Epithelial cell of proximal tubule (primary cell): ENCODE data around the gene ATAD1. TPM values are rescaled to one million over a fixed set of nuclear protein-coding genes. Genes with fewer than 3 reads are reported as not detected.

Experiments used
- DNase-seq: peaks from one replicate; pipeline ENCODE4 v3.0.0-alpha.2; 2011; ENCODE audit warnings: low read depth
- H3K4me3 ChIP-seq: 2 replicates; pipeline ENCODE4 v1.5.1; 2011; ENCODE audit warnings: low read depth, mild to moderate bottlenecking, low read length
- CTCF ChIP-seq: conservative IDR thresholded peaks from 2 replicates; pipeline ENCODE4 v1.5.1; 2012; ENCODE audit warnings: low read depth, mild to moderate bottlenecking, low read length
- total RNA-seq: library from RNA; depleted of rRNA; stranded (reverse); fragments of >200 nt; gene quantifications from 2 replicates; pipeline ENCODE4 v1.2.3, GENCODE V29; 2015

The ATAD1 gene
- total RNA-seq, 1 donor from 2014 or later, result 24.8 TPM

- TF ChIP-seq CTCF, result no peak
- DNase-seq, result no peak
- H3K4me3 ChIP-seq, result no peak overlapping the region
These were observed 41.7 kb downstream of the ATAD1 start for GRCh38 chr10:87776328-87776727.

DNA sequence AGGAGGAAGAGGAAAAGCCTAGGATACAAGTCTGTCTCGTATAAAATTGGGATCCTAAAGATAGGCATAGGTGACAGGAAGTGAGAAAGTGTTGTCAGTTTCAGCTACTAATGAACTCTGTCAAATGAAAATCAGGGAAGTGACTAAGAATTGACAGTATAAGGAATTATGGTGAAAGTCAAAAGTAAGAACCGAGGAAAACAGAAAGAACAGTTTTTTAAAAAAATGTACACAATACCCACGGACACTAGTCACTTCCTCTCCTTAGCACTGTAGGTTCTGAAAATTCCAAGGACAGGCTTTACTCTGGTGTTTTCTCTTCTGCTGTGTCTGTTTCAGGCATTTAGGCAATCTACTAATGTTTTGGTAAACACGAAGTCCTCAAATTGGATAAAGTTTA lies 42.3 kb downstream of the ATAD1 start:
- no peak for DNase-seq
- H3K4me3 ChIP-seq, result no peak overlapping the region
- TF ChIP-seq CTCF, result no peak

- H3K4me3 ChIP-seq, result no peak overlapping the region
- DNase-seq, result no peak
- peak; percentile 58 for TF ChIP-seq CTCF
These were observed 46.0 kb downstream of the ATAD1 start for GRCh38 chr10:87771871-87772500.

DNA sequence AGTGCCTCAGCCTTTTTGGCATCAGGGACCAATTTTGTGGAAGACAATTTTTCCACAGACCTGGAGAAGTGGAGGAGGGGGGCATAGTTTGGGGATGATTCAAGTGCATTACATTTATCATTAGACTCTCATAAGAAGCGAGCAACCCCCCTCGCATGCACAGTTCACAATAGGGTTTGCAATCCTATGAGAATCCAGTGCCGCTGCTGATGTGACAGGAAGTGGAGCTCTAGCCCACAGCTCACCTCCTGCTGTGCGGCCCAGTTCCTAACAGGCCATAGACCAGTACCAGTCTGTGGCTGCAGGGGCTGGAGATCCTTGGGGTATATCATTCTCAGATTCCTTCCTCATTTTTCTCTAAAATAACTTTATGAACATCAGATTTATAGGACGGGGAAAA lies 50.8 kb downstream of the ATAD1 start:
- no peak for TF ChIP-seq CTCF

DNA sequence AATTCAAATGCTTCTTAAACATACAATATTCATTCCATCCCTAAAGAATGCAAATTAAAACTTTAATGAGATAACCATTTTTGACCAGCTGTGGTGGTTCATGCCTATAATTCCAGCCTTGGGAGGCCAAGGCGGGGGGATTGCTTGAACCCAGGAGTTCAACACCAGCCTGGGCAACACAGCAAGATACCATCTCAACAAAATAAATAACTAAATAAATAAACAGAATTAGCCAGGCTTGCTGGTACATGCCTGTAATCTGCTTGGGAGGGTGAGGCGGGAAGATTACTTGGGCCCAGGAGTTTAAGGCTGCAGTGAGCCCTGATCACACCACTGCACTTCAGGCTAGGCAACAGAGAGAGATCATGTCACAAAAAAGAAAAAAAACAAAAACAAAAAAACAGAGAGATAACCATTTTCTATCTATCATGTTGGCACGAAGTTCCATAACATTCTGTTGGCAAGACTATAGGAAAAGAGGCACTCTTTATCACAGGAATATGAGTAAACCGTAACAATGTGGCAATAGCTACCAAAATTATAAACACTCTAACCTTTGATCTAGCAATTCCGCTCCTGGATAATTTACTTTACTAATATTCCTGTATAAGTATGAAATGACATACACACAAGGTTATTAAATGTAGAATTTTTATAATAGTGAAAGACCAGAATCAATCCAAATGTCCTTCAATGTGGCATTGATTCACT lies 52.2 kb downstream of the ATAD1 start:
- no peak for TF ChIP-seq CTCF
- no peak for DNase-seq
- no peak overlapping the region for H3K4me3 ChIP-seq

More for the DNA sequence above, 50.8 kb downstream of the ATAD1 start:
- H3K4me3 ChIP-seq, result no peak overlapping the region
- no peak for DNase-seq

DNA sequence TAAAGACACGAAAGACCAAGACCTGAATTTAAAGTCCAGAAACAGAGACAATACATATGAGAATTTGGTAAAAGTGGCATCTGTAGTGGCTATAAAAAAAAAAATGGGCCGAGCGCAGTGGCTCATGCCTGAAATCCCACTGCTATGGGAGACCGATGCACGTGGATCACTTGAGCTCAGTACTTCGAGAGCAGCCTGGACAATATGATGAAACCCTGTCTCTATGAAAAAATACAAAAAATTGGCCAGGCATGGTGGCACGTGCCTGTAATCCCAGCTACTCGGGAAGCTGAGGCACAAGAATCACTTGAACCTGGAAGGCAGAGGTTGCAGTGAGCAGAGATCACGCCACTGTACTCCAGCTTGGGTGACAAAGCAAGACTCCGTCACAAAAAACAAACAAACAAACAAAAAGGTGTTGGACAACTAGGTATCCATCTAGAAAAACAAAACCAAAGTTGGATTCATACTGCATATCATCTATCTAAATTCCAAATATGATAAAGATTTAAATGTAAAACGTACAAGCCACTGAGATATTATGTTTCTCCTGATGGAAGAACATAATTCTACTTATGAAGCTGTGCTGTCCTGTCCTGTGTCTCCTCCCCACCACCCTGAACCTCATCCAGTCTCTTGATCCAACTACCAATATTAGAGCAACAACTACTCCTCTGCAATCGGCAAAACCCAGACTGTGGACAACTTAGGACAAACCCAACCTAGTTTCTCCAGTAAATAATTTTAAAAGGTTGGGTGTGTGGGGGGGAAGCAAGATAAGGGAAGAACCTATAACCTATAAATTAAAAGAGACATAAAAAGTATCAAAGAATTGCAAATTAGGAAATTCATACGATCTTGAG lies 53.7 kb downstream of the ATAD1 start:
- no peak for DNase-seq
- H3K4me3 ChIP-seq, result no peak overlapping the region
- no peak for TF ChIP-seq CTCF
